IMR-90 (cell line): Measurements from ENCODE around the gene DIPK1A. TPM values are rescaled to one million over a fixed set of nuclear protein-coding genes. Genes with fewer than 3 reads are reported as not detected.

Experiments used
- microRNA-seq, 2 experiments: library from miRNA; stranded (forward) in 1 of 2; unstranded in 1 of 2; fragments of 10-50 nt in 1 of 2; fragments of <30 nt in 1 of 2; gene quantifications in 1 of 2; microRNA quantifications in 1 of 2; one replicate each; pipeline versions ENCODE3 to v1.1.0; 2013 to 2020; ENCODE audit not compliant: insufficient read depth in 1 of 2, insufficient read length in 1 of 2, unreplicated experiment in 1 of 2
- polyA plus RNA-seq, 3 experiments: library from polyadenylated mRNA; depleted of rRNA; stranded (reverse); fragments of >200 nt; gene quantifications; 2 replicates each; pipeline ENCODE4 v1.2.3, GENCODE V29; 2012; ENCODE audit warnings: low replicate concordance in 1 of 3
- small RNA-seq, 5 experiments: library from RNA; depleted of rRNA; stranded (forward); fragments of <200 nt; gene quantifications; one replicate each; pipeline ENCODE3, GENCODE V24; 2012
- total RNA-seq: library from RNA; depleted of rRNA; stranded (reverse); fragments of >200 nt; gene quantifications from 2 replicates; pipeline ENCODE4 v1.2.3, GENCODE V29; 2012; rRNA removed

The DIPK1A gene
- total and polyA plus RNA-seq, 2 of the 4 experiments (the other 2 are of a cell fraction) = 4.7 to 5.7 TPM

Small RNAs within 50 kb of the gene (microRNA-seq; reads per million reads assigned to microRNA genes)
- gene RF00432 (ENCODE audit: insufficient read depth, insufficient read length) = not detected
- not detected for gene RN7SL692P (ENCODE audit: insufficient read depth, insufficient read length)
- gene RNU6-210P (ENCODE audit: insufficient read depth, insufficient read length) = not detected
- not detected for gene RNU6-970P (ENCODE audit: insufficient read depth, insufficient read length)
- gene SNORA66 (ENCODE audit: insufficient read depth, insufficient read length) = 7.2 reads per million
- gene SNORD21 (ENCODE audit: insufficient read depth, insufficient read length) = not detected

Small RNAs within 50 kb of the gene (small RNA-seq; reads per million reads assigned to genes)
- 0 to 0.04 (median 0) reads per million in 5 experiments for gene RF00432
- 0 reads per million in 5 experiments for gene RN7SL692P
- 0 to 1.8 (median 0) reads per million in 5 experiments for gene RNU6-210P
- 0 to 0.15 (median 0) reads per million in 5 experiments for gene RNU6-970P
- gene SNORA66 = 14.4 to 346 (median 31.1) reads per million in 5 experiments
- gene SNORD21 = 0 reads per million in 5 experiments

Other genes with a start within 250 kb of the DIPK1A start
- 26.9 and 54.4 TPM in 2 replicates for gene EVI5, start 176.4 kb downstream of the DIPK1A start, total RNA-seq
- gene EVI5, start 176.4 kb downstream of the DIPK1A start, polyA plus RNA-seq (2012; rRNA removed) = 10.2 and 13.9 TPM in 2 replicates
- 1,679 and 1,907 TPM in 2 replicates for gene RPL5, start 129.4 kb downstream of the DIPK1A start, total RNA-seq
- 1,239 and 1,406 TPM in 2 replicates for gene RPL5, start 129.4 kb downstream of the DIPK1A start, polyA plus RNA-seq (2012; rRNA removed)
- gene MTF2, start 117.8 kb upstream of the DIPK1A start, total RNA-seq = 33.3 and 39.8 TPM in 2 replicates
- 9.5 and 10.6 TPM in 2 replicates for gene MTF2, start 117.8 kb upstream of the DIPK1A start, polyA plus RNA-seq (2012; rRNA removed)
- gene TMED5, start 219.0 kb upstream of the DIPK1A start, total RNA-seq = 20.1 and 53.3 TPM in 2 replicates
- gene TMED5, start 219.0 kb upstream of the DIPK1A start, polyA plus RNA-seq (2012; rRNA removed) = 38.1 and 39.0 TPM in 2 replicates
- gene CCDC18, start 219.3 kb upstream of the DIPK1A start, total RNA-seq = 7.3 and 20.0 TPM in 2 replicates
- gene CCDC18, start 219.3 kb upstream of the DIPK1A start, polyA plus RNA-seq (2012; rRNA removed) = 4.3 and 5.5 TPM in 2 replicates